GF-D8 (cell line): Measurements from ENCODE around the gene TSPAN14.

ENCODE experiments used
- DNase-seq: peaks from one replicate; lab custom pipeline; 2025; lab: John Stamatoyannopoulos, UW

TSPAN14 gene

DNA sequence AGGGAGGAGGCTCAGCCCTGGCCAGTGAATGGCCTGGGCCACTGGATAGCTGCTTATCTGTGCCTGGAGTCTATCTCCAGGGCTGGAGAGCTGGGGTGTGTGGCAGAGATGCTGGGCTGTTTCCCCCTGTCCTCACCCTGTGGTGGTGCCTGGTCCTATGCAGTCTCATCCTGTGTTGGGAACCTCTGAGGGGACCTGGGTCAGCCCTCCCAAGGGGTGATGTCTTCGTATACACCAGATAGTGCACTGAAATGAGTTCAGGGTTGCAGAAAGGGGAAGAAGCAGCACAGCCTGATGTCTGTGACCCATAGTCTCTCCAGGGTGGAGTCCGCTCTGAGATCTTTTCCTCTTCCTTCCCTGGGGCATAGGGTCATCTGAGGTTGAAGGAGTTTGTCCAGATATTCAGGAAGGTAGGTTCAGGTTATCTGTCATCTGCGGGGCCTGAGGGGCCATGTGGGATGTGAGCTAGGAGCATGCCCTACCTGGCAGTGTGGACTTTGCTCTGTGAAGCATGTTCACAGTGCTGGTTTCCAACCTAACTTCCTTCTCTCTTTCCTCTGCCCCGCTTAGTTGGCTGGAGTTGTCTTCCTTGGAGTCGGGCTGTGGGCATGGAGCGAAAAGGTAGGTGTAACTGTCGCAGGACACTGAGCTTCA, 50.2 kb downstream of the TSPAN14 start:
- DNase-seq: no peak

GRCh38 chr10:80504897-80505465, 50.9 kb downstream of the TSPAN14 start:
- peak; percentile 13 for DNase-seq

DNA sequence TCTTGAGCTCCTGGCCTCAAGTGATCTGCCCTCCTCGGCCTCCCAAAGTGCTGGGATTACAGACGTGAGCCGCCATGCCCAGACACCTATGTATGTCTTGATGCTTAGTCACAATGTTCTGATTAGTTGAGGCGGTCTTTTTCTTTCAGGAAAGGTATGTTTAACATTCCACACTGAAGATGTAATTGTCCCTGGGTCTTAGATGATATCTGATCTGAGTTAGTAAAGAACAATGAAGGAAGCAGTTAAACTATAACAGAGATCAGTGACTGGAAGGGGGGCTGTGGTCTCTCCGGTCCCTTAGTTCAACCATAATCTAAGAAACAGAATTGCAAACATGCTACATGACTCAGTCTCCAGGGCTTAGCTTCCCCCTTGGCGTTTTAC, 52.1 kb downstream of the TSPAN14 start:
- no peak for DNase-seq

GRCh38 chr10:80506836-80507487, 52.9 kb downstream of the TSPAN14 start:
- DNase-seq: no peak

- no peak for DNase-seq
Measured at GRCh38 chr10:80509108-80509402, 54.9 kb downstream of the TSPAN14 start.

- no peak for DNase-seq
Measured at GRCh38 chr10:80509403-80510161, 55.5 kb downstream of the TSPAN14 start.

- no peak for DNase-seq
Measured at GRCh38 chr10:80512031-80512526, 58.0 kb downstream of the TSPAN14 start.

- no peak for DNase-seq
Measured at GRCh38 chr10:80513106-80513505, 59.0 kb downstream of the TSPAN14 start.

DNA sequence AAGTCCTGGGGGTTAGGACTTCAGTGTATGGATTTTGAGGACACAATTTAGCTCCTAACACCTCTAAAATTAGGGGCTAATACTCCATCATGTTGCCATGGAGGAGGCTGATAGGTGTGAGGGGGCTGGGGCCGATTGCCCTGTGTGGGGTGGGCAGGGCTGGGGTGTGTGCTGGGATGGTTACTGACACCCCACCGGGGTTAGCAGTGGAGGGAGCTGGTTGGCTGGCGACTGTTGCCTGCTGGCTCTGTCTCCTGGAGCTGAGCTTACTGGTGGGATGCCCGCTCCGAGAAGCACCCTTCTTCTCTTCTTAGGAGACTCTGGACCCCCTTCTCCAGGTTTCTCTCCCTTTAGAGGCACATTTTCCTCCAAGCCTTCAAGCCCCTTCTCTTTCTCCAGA, 61.4 kb downstream of the TSPAN14 start:
- DNase-seq: no peak

DNA sequence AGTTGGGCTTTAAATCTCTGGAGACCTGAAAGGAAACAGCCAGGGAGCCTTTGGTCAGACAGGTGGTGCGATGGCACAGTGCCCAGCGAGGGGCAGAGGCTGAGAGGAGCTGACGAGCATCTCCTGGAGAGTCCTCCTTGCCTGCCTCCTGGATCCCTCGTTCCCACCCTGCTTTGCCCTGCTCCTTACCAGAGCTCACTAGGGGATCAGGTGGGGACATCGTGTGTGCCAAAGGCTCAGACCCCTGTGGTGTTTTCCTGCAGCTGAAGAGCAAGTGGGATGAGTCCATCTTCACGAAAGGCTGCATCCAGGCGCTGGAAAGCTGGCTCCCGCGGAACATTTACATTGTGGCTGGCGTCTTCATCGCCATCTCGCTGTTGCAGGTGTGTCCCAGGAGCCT, 61.8 kb downstream of the TSPAN14 start:
- DNase-seq: no peak

DNA sequence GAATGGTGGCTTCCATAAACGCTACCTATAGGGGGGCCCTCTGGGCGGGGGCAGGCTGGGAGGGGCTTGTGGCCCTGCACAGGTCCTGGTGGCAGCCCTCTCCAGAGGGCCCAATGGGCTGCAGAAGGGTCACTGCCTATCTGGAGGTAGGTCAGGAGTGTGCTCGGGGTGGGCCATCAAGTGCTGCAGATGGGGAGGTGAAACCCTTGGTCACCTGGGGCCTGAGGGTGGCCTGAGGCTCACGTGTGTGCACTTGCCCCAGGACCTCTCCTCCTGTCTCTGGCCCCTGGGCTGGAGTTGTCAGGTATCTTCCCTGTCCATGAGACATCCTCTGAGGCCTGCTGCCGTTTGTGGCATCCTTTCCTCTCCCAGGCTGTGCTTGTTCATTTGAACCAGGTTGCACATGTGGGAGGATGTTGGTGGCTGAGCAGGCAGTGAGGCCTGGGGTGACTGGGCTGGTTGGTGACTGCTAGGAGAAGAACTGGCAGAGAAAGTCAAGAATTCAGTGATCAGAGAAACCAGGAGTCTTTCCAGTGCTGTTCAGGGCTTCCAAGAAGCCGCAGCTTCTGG, 62.5 kb downstream of the TSPAN14 start:
- DNase-seq: no peak

DNA sequence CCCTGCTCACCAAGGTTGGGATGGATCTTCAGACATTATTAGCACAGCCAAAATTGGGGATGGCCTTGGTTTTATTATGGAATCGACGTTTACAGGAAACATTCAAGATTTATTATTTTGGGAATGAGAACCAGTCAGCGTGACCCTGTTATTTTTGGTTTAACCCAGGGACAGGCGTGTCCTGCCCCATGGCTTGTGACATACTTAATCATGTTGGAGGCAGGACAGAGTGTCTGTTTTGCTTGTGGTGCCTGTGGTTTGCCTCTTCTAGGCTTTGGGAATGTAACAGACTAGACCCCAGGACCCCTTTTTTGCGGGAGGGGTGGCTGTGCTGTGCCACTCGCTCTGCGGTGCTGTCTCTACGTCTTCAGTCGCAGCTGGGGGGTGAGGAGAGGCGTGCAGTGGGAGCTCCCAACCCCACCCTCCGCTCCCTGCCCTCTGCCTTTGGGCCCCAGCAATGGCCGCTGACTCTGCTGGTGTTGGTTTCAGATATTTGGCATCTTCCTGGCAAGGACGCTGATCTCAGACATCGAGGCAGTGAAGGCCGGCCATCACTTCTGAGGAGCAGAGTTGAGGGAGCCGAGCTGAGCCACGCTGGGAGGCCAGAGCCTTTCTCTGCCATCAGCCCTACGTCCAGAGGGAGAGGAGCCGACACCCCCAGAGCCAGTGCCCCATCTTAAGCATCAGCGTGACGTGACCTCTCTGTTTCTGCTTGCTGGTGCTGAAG, 63.5 kb downstream of the TSPAN14 start:
- DNase-seq: no peak

DNA sequence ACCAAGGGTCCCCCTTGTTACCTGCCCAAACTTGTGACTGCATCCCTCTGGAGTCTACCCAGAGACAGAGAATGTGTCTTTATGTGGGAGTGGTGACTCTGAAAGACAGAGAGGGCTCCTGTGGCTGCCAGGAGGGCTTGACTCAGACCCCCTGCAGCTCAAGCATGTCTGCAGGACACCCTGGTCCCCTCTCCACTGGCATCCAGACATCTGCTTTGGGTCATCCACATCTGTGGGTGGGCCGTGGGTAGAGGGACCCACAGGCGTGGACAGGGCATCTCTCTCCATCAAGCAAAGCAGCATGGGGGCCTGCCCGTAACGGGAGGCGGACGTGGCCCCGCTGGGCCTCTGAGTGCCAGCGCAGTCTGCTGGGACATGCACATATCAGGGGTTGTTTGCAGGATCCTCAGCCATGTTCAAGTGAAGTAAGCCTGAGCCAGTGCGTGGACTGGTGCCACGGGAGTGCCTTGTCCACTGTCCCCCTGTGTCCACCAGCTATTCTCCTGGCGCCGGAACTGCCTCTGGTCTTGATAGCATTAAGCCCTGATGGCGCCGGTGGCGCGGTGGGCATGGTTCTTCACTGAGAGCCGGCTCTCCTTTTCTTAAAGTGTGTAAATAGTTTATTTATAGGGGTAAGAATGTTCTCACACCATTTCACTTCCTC, 64.2 kb downstream of the TSPAN14 start:
- no peak for DNase-seq

DNA sequence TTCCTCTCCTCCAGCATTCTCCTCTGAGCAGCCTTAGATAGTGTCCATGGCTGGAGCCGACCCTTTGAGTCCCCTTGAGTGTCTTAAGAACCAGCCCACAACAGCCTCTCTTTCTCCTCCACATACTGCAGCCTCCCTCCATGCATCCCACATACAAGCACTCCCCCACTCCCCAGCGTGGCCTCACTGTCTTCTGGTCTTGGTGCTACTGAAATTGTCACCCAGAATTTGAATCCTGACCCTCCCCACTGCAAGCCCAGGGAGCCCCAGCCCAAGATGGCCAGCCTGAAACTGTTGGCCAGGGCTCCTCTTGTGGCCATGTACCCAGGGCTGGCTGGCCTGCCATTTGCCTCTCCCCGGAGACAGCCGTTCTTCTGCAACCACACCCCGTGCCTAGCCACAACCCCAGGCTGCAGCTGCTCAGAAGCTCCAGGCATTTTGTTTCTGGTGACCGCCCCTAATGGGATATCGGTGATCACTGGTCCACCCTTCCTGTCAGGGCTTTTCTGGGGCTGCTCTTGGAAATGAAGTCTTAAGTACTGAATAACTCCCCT, 64.8 kb downstream of the TSPAN14 start:
- DNase-seq: no peak

DNA sequence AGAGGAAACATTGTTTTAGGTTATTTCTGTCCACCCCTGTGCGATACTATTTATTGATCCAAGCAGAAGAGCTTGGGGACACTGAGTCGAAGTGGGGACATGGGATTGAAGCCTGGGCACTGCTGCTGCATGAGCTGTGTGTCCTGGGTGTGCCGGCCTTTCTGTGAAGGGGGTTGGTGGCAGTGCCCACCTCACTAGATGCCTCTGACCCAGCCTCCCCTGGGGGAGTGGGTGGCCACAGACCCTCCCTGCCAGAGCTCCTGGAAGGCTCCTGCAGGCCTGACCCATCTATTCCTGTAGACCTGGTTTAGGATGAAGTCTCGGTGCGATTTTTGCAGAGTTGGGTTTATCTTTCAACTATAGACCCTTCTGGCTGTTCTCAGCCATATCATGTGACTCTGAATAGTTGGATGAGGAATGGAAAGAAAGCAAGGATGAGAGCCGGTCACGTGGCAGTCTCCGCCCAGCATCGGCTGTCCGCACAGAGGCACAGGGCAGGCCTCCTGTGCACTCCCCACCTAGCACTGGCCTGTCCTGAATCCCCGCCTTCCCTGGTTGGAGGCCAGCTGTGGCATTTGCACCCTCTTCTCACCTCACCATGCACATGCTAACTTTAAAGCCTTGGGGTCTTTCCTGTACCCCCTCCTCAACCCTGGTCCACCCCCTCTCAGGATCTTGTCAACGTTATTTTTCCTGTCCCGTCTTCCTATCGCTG, 66.0 kb downstream of the TSPAN14 start:
- DNase-seq: no peak

GRCh38 chr10:80520661-80521470, 66.8 kb downstream of the TSPAN14 start:
- DNase-seq: no peak

DNA sequence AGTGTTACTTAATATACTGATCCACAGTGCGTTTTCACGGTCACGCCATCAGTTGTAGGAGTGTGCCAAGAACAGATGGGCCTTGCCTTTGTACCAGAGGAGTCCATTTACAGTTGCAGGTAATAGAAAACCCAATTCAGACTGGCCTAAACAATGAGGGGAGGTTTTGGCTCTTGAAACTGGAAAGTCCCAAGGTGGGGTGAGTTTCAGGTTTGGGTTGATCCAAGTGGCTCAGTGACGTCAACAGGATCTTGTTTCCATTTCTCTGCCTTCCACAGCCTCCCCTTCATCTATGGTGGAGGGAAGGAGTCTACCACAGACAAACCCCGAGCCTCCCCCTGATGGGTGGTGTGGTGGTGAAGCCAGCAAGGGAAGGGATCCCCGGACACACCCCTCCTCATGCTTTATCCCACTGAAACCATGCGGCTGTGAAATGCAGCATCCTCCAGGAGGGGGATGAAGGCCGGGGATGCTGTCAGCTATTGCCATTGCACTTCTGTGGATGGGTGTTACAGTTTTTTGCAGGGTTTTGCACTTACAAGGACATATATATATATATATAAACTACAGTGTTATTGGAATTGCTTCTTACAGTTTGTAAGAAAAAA, 68.8 kb downstream of the TSPAN14 start:
- no peak for DNase-seq

DNA sequence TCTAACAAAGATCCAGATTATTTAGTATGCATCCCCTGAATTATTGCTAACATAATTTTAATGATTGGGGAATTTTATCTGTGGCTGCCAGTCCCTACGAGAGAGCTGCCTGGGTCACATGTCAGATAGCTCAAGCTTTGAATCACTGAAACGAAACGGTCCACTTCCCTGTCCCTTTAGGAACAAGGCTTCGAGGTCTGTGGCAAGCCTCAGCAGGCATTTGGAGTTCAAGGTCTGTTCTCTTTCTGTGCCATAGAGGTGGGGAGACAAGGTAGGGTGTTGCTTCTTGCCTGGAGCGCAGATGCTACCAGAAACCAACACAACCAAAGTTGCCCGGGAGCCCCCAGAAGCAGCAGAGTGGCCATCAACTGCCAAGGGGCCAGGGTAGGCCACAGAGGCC, 69.7 kb downstream of the TSPAN14 start:
- DNase-seq: no peak
